Coronary artery (tissue), 2 donors: ENCODE results near the gene TIGAR.

Experiments
- DNase-seq: peaks from one replicate; pipeline ENCODE4 v3.0.0-alpha.2; 2017; ENCODE audit warnings: low spot score
- H3K27ac ChIP-seq, 2 donors: fragments of 200-600 bp; sonication (generic); one replicate each; pipeline ENCODE4 v1.5.1; 2016 to 2019
- H3K4me3 ChIP-seq: fragments of 200-600 bp; sonication (generic); 2 replicates; pipeline ENCODE4 v1.5.1; 2016; ENCODE audit warnings: mild to moderate bottlenecking, moderate library complexity
- CTCF ChIP-seq: fragments of 200-600 bp; sonication (generic); IDR thresholded peaks from one replicate; pipeline ENCODE4 v1.5.1; 2019; ENCODE audit warnings: antibody characterized with exemption

Gene TIGAR

GRCh38 chr12:4274396-4275015 lies 46.5 kb upstream of the TIGAR start:
- Histone ChIP-seq H3K4me3 (peak overlapping the region; percentile 96), H3K27ac (peak overlapping the region; percentile 96 to 97)
- DNase-seq, result no peak
- no peak for TF ChIP-seq CTCF

- peak; percentile 70 for DNase-seq
- H3K4me3 ChIP-seq, result peak overlapping the region; percentile 96
- TF ChIP-seq CTCF, result no peak
- H3K27ac ChIP-seq, result peak overlapping the region; percentile 96 to 97
These were observed 45.8 kb upstream of the TIGAR start for GRCh38 chr12:4275016-4275869.

GRCh38 chr12:4275870-4276301 lies 45.1 kb upstream of the TIGAR start:
- Histone ChIP-seq H3K4me3 (peak overlapping the region; percentile 96), H3K27ac (peak overlapping the region; percentile 96 to 97)
- no peak for TF ChIP-seq CTCF
- DNase-seq, result no peak

GRCh38 chr12:4276524-4277204 lies 44.3 kb upstream of the TIGAR start:
- peak overlapping the region in 1 of 2 donors; percentile 96 for H3K27ac ChIP-seq
- peak; percentile 88 for TF ChIP-seq CTCF
- H3K4me3 ChIP-seq, result peak overlapping the region; percentile 96
- DNase-seq, result peak; percentile 91

GRCh38 chr12:4277205-4277543 lies 43.8 kb upstream of the TIGAR start:
- H3K27ac ChIP-seq, result peak overlapping the region in 1 of 2 donors; percentile 15
- no peak for TF ChIP-seq CTCF
- no peak for DNase-seq
- H3K4me3 ChIP-seq, result peak overlapping the region; percentile 96

- no peak for TF ChIP-seq CTCF
- Histone ChIP-seq H3K27ac (peak overlapping the region in 1 of 2 donors; percentile 15), H3K4me3 (no peak overlapping the region)
- DNase-seq, result no peak
These were observed 43.2 kb upstream of the TIGAR start for GRCh38 chr12:4277857-4278256.
